ENCODE data around the gene NOP10.

DNA sequence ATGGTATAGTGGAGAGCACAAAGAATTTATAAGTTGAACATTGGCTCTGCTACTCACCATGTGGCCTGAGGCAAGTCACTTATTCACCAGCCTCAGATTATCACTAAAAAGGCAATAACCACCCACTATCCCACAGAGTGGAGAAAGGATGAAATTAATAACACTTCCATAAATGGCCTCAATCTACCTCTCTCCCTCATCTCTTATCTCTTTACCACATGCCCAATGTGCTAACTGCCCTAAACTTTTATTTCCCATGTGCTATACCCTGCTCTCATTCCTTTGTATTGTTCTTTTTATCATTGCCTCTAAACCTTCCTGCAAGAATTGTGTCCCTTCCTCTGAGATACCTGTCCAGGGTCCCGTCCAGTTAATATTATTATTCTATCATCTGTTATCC, 31.4 kb downstream of the NOP10 start:
- TF ChIP-seq, protein P1, sequence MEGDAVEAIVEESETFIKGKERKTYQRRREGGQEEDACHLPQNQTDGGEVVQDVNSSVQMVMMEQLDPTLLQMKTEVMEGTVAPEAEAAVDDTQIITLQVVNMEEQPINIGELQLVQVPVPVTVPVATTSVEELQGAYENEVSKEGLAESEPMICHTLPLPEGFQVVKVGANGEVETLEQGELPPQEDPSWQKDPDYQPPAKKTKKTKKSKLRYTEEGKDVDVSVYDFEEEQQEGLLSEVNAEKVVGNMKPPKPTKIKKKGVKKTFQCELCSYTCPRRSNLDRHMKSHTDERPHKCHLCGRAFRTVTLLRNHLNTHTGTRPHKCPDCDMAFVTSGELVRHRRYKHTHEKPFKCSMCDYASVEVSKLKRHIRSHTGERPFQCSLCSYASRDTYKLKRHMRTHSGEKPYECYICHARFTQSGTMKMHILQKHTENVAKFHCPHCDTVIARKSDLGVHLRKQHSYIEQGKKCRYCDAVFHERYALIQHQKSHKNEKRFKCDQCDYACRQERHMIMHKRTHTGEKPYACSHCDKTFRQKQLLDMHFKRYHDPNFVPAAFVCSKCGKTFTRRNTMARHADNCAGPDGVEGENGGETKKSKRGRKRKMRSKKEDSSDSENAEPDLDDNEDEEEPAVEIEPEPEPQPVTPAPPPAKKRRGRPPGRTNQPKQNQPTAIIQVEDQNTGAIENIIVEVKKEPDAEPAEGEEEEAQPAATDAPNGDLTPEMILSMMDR (conservative IDR thresholded peaks at IDR 0.05): no peak
- TF ChIP-seq EZH2 (IDR thresholded peaks at IDR 0.05; ENCODE audit: low read depth): no peak

Data from PC-9 (cell line).